Measurements from ENCODE around the gene MAPK4. TPM values are rescaled to one million over a fixed set of nuclear protein-coding genes. Genes with fewer than 3 reads are reported as not detected.
"Not testable (repeated sequence)": the region's sequence is repeated elsewhere in the genome, so short reads cannot be mapped to it uniquely, and the experiment has no call there.

The MAPK4 gene
- total RNA-seq, 1 donor from 2014 or later = not detected

GRCh38 chr18:50558948-50559751 is 737 bp upstream of the MAPK4 start:
- H3K4me3 Mint-ChIP-seq = peak overlapping the region; percentile 63
- H3K4me1 Mint-ChIP-seq = peaks cover 14% of the 10 kb centered on the region
- POLR2A ChIA-PET = no interaction called here
- intact Hi-C loops (cut with micrococcal nuclease) = no loop called here
- ATAC-seq (ENCODE audit: low read depth) (no peak), DNase-seq (no peak)
- no peaks in the 10 kb centered on the region for H3K36me3 Mint-ChIP-seq (ENCODE audit: low read depth)
- TF ChIP-seq CTCF (IDR thresholded peaks at IDR 0.05) = no peak
- peaks cover 13% of the 10 kb centered on the region for H3K9me3 Mint-ChIP-seq
- CTCF ChIA-PET = no interaction called here
- H3K27me3 Mint-ChIP-seq = peaks cover 66% of the 10 kb centered on the region
- no peak overlapping the region for H3K27ac Mint-ChIP-seq

- Mint-ChIP-seq H3K9me3 (peaks cover 5% of the 10 kb centered on the region), H3K27me3 (peaks cover 61% of the 10 kb centered on the region), H3K4me1 (peaks cover 14% of the 10 kb centered on the region), H3K4me3 (peak overlapping the region; percentile 74), H3K27ac (no peak overlapping the region), H3K36me3 (ENCODE audit: low read depth) (no peaks in the 10 kb centered on the region)
- no peak for TF ChIP-seq CTCF (IDR thresholded peaks at IDR 0.05)
- POLR2A ChIA-PET = no interaction called here
- ATAC-seq (ENCODE audit: low read depth) = no peak
- no peak for DNase-seq
- intact Hi-C loops (cut with micrococcal nuclease) = no loop called here
- CTCF ChIA-PET = no interaction called here
Measured at GRCh38 chr18:50560681-50561629, 1.1 kb downstream of the MAPK4 start.

GRCh38 chr18:50562258-50562657 is 2.4 kb downstream of the MAPK4 start:
- Mint-ChIP-seq H3K27me3 (peaks cover 56% of the 10 kb centered on the region), H3K4me1 (peaks cover 14% of the 10 kb centered on the region)
- H3K36me3 Mint-ChIP-seq (ENCODE audit: low read depth); H3K4me3 Mint-ChIP-seq; ATAC-seq (ENCODE audit: low read depth); H3K27ac Mint-ChIP-seq; DNase-seq; POLR2A ChIA-PET; intact Hi-C loops (cut with micrococcal nuclease); H3K9me3 Mint-ChIP-seq; CTCF ChIA-PET: not testable (repeated sequence)

GRCh38 chr18:50562686-50563085 is 2.8 kb downstream of the MAPK4 start:
- TF ChIP-seq CTCF (IDR thresholded peaks at IDR 0.05) = no peak
- Mint-ChIP-seq H3K36me3 (ENCODE audit: low read depth) (no peaks in the 10 kb centered on the region), H3K9me3 (no peaks in the 10 kb centered on the region), H3K4me1 (peaks cover 14% of the 10 kb centered on the region), H3K27me3 (peaks cover 54% of the 10 kb centered on the region), H3K27ac (no peak overlapping the region), H3K4me3 (no peak overlapping the region)
- DNase-seq (no peak), ATAC-seq (ENCODE audit: low read depth) (no peak)
- intact Hi-C loops (cut with micrococcal nuclease) = no loop called here
- ChIA-PET POLR2A (no interaction called here), CTCF (no interaction called here)

GRCh38 chr18:50563376-50563775 is 3.5 kb downstream of the MAPK4 start:
- DNase-seq (no peak), ATAC-seq (ENCODE audit: low read depth) (no peak)
- ChIA-PET POLR2A (no interaction called here), CTCF (no interaction called here)
- peaks cover 14% of the 10 kb centered on the region for H3K4me1 Mint-ChIP-seq
- intact Hi-C loops (cut with micrococcal nuclease) = no loop called here
- no peak overlapping the region for H3K27ac Mint-ChIP-seq
- no peak overlapping the region for H3K4me3 Mint-ChIP-seq
- peaks cover 47% of the 10 kb centered on the region for H3K27me3 Mint-ChIP-seq
- no peaks in the 10 kb centered on the region for H3K36me3 Mint-ChIP-seq (ENCODE audit: low read depth)
- H3K9me3 Mint-ChIP-seq = peaks cover under 1% of the 10 kb centered on the region
- TF ChIP-seq CTCF (IDR thresholded peaks at IDR 0.05) = no peak
